Neuronal stem cell (in vitro differentiated cells): ENCODE data around the gene SCT.

Experiments
- DNase-seq: peaks from one replicate; pipeline ENCODE4 v3.0.0-alpha.2; 2013; ENCODE audit warnings: low spot score
- H2AFZ ChIP-seq: one replicate; pipeline ENCODE4 v1.6.1; 2013; ENCODE audit warnings: mild to moderate bottlenecking, low read length, inconsistent platforms
- H2AK5ac ChIP-seq: 2 replicates; pipeline ENCODE4 v1.6.1; 2013; ENCODE audit warnings: low read depth, mild to moderate bottlenecking, inconsistent platforms, low read length, moderate library complexity, mixed read lengths
- H2BK120ac ChIP-seq: 2 replicates; pipeline ENCODE4 v1.6.1; 2013; ENCODE audit warnings: low read depth, mild to moderate bottlenecking, inconsistent platforms, low read length, moderate library complexity, mixed read lengths
- H2BK12ac ChIP-seq: one replicate; pipeline ENCODE4 v1.6.1; 2013; ENCODE audit warnings: low read length, inconsistent platforms
- H2BK15ac ChIP-seq: 2 replicates; pipeline ENCODE4 v1.6.1; 2013; ENCODE audit warnings: mild to moderate bottlenecking, low read length, inconsistent platforms, mixed read lengths
- H2BK5ac ChIP-seq: one replicate; pipeline ENCODE4 v1.6.1; 2013; ENCODE audit warnings: inconsistent platforms, mild to moderate bottlenecking, low read length, moderate library complexity
- H3K14ac ChIP-seq: one replicate; pipeline ENCODE4 v1.6.1; 2013; ENCODE audit warnings: low read length, inconsistent platforms
- H3K18ac ChIP-seq: 2 replicates; pipeline ENCODE4 v1.6.1; 2013; ENCODE audit warnings: low read length, inconsistent platforms
- H3K23ac ChIP-seq: 2 replicates; pipeline ENCODE4 v1.6.1; 2013; ENCODE audit warnings: low read depth, mild to moderate bottlenecking, mixed read lengths, low read length, inconsistent platforms; ENCODE audit not compliant: poor library complexity
- H3K27ac ChIP-seq: replicated peaks from 3 replicates; pipeline ENCODE4 v1.5.1; 2013; ENCODE audit warnings: low read length, inconsistent platforms
- H3K27me3 ChIP-seq, 3 experiments: 2 replicates each; pipeline ENCODE4 v1.6.1; 2013; ENCODE audit warnings: low read length in 3 of 3, mild to moderate bottlenecking in 2 of 3, inconsistent platforms in 1 of 3, low read depth in 1 of 3, mixed read lengths in 1 of 3, moderate library complexity in 1 of 3; ENCODE audit not compliant: control insufficient read depth in 3 of 3, insufficient read depth in 3 of 3
- H3K36me3 ChIP-seq, 2 donors: replicated peaks in 1 of 2; 2 replicates each; pipeline ENCODE4 v1.6.1; 2013; ENCODE audit warnings: low read length in 2 of 2; ENCODE audit not compliant: control insufficient read depth in 2 of 2, insufficient read depth in 2 of 2
- H3K4ac ChIP-seq: 2 replicates; pipeline ENCODE4 v1.6.1; 2013; ENCODE audit warnings: inconsistent platforms, mild to moderate bottlenecking, low read length, moderate library complexity
- H3K4me1 ChIP-seq, 2 donors: 1 replicate in 1 of 2; 2 replicates in 1 of 2; pipeline ENCODE4 v1.6.1; 2013; ENCODE audit warnings: low read length in 2 of 2, low read depth in 1 of 2; ENCODE audit not compliant: control insufficient read depth in 2 of 2, insufficient read depth in 1 of 2
- H3K4me2 ChIP-seq: one replicate; pipeline ENCODE4 v1.6.1; 2013; ENCODE audit warnings: mild to moderate bottlenecking, low read length, inconsistent platforms; ENCODE audit not compliant: insufficient read depth, poor library complexity, severe bottlenecking
- H3K4me3 ChIP-seq, 2 donors: 2 replicates each; pipeline ENCODE4 v1.5.1; 2013; ENCODE audit warnings: low read length in 2 of 2, mild to moderate bottlenecking in 2 of 2, inconsistent platforms in 1 of 2, moderate library complexity in 1 of 2
- H3K79me1 ChIP-seq: one replicate; pipeline ENCODE4 v1.6.1; 2013; ENCODE audit warnings: low read depth, mild to moderate bottlenecking, inconsistent platforms, low read length, moderate library complexity
- H3K9ac ChIP-seq: one replicate; pipeline ENCODE4 v1.6.1; 2013; ENCODE audit warnings: mild to moderate bottlenecking, low read depth, low read length, inconsistent platforms; ENCODE audit not compliant: poor library complexity
- H3K9me3 ChIP-seq, 2 donors: replicated peaks in 1 of 2; 2 replicates each; pipeline versions ENCODE3 to v1.6.1; 2013; ENCODE audit warnings: low read length in 2 of 2, mild to moderate bottlenecking in 2 of 2, inconsistent platforms in 1 of 2, low read depth in 1 of 2, mixed read lengths in 1 of 2, moderate library complexity in 1 of 2; ENCODE audit not compliant: control insufficient read depth in 2 of 2, insufficient read depth in 1 of 2
- H4K8ac ChIP-seq: one replicate; pipeline ENCODE4 v1.6.1; 2013; ENCODE audit warnings: low read depth, mild to moderate bottlenecking, inconsistent platforms, low read length, moderate library complexity
- H4K91ac ChIP-seq: one replicate; pipeline ENCODE4 v1.6.1; 2013; ENCODE audit warnings: low read length, low read depth, mild to moderate bottlenecking, inconsistent platforms; ENCODE audit not compliant: poor library complexity
- WGBS, 2 donors: extraction: QIAGEN DNeasy Blood & Tissue Kit; methylation state at CpG; one replicate each; pipeline ENCODE4 v1.1.7; 2013; ENCODE audit warnings: missing lambda C conversion rate in 2 of 2, mixed read lengths in 1 of 2; ENCODE audit not compliant: insufficient read length in 2 of 2, insufficient replicate concordance in 1 of 2; ENCODE audit errors: extremely low coverage in 2 of 2; 5-methylcytosine and 5-hydroxymethylcytosine counted together

SCT gene

GRCh38 chr11:665062-665703 lies 38.2 kb upstream of the SCT start:
- no peak for DNase-seq
- Histone ChIP-seq H3K23ac (no peak overlapping the region), H2BK15ac (no peak overlapping the region)

DNA sequence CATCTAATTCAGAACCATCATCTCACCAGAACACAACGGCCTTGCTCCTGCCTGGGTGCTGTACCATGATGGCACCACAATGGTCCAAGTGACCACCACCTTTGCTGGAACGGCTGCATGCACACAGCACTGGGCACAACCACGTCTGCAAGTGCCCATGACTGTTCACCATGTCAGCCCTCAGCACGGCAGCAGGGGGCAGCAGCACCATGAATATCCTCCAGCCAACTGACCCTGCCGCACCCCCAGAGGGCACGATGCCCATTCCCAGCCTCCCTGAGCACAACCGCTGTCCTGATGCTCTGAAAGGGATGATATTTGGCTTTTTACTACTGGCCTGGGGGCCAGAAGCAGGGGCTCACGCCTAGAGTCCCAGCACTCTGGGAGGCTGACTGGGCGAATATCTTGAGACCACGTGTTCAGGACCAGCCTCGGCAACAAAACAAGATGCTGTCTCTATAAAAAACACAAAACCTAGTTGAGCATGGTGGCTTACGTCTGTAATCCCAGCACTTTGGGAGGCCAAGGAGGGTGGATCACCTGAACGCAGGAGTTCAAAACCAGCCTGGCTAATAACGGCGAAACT lies 35.8 kb upstream of the SCT start:
- H4K8ac ChIP-seq = no peak overlapping the region
- H3K4me2 ChIP-seq = no peak overlapping the region
- H2AK5ac ChIP-seq = peak overlapping the region; percentile 40
- H3K4ac ChIP-seq = no peak overlapping the region
- no CpG with 5 or more reads among the region's 15 CpGs for WGBS, 2 donors
- H3K23ac ChIP-seq = peak overlapping the region; percentile 45
- no peak overlapping the region for H2BK15ac ChIP-seq
- no peak overlapping the region for H2BK120ac ChIP-seq
- peaks cover 4% of the 10 kb centered on the region for H3K79me1 ChIP-seq
- H2AFZ ChIP-seq = no peak overlapping the region
- H3K27ac ChIP-seq = no peak overlapping the region
- peak overlapping the region; percentile 82 for H2BK12ac ChIP-seq
- no peak overlapping the region for H4K91ac ChIP-seq
- H3K9ac ChIP-seq = no peak overlapping the region
- H3K9me3 ChIP-seq = peaks cover 2 to 5% of the 10 kb centered on the region in 2 donors
- peaks cover 16 to 73% of the 10 kb centered on the region in 2 donors for H3K36me3 ChIP-seq
- no peak overlapping the region for H3K4me3 ChIP-seq
- no peak overlapping the region for H2BK5ac ChIP-seq
- H3K27me3 ChIP-seq = no peaks in the 10 kb centered on the region
- no peak for DNase-seq
- H3K14ac ChIP-seq = no peak overlapping the region
- H3K4me1 ChIP-seq = no peaks in the 10 kb centered on the region
- no peak overlapping the region for H3K18ac ChIP-seq

More at GRCh38 chr11:665062-665703, 38.2 kb upstream of the SCT start:
- H3K36me3 ChIP-seq = peaks cover 15 to 67% of the 10 kb centered on the region in 2 donors
- H2AFZ ChIP-seq = no peak overlapping the region
- H3K9ac ChIP-seq = no peak overlapping the region
- no peak overlapping the region for H2AK5ac ChIP-seq
- peaks cover 2% of the 10 kb centered on the region for H3K79me1 ChIP-seq
- H2BK12ac ChIP-seq = no peak overlapping the region
- H4K91ac ChIP-seq = no peak overlapping the region
- H4K8ac ChIP-seq = no peak overlapping the region
- no peaks in the 10 kb centered on the region for H3K4me1 ChIP-seq
- no peak overlapping the region for H3K4ac ChIP-seq
- no peak overlapping the region for H3K27ac ChIP-seq
- no peak overlapping the region for H3K4me2 ChIP-seq
- H3K27me3 ChIP-seq = no peaks in the 10 kb centered on the region
- H2BK120ac ChIP-seq = no peak overlapping the region
- no peak overlapping the region for H3K14ac ChIP-seq
- H3K4me3 ChIP-seq = no peak overlapping the region
- H3K9me3 ChIP-seq = peaks cover 2 to 5% of the 10 kb centered on the region in 2 donors
- H3K18ac ChIP-seq = no peak overlapping the region
- no CpG with 5 or more reads among the region's 15 CpGs for WGBS, 2 donors
- no peak overlapping the region for H2BK5ac ChIP-seq

GRCh38 chr11:660681-661444 lies 33.9 kb upstream of the SCT start:
- H3K4me1 ChIP-seq = no peaks in the 10 kb centered on the region
- H3K79me1 ChIP-seq = peaks cover 6% of the 10 kb centered on the region
- no peak overlapping the region for H3K9ac ChIP-seq
- no peak overlapping the region for H2BK12ac ChIP-seq
- no peak overlapping the region for H2AK5ac ChIP-seq
- H3K14ac ChIP-seq = no peak overlapping the region
- WGBS, 2 donors = no CpG with 5 or more reads among the region's 19 CpGs
- no peak overlapping the region for H3K4me2 ChIP-seq
- no peak overlapping the region for H4K91ac ChIP-seq
- no peak overlapping the region for H2BK5ac ChIP-seq
- no peak overlapping the region for H3K18ac ChIP-seq
- H3K23ac ChIP-seq = no peak overlapping the region
- peaks cover 2 to 5% of the 10 kb centered on the region in 2 donors for H3K9me3 ChIP-seq
- no peak overlapping the region for H2BK120ac ChIP-seq
- no peak overlapping the region for H3K4me3 ChIP-seq
- no peaks in the 10 kb centered on the region for H3K27me3 ChIP-seq
- H2BK15ac ChIP-seq = no peak overlapping the region
- no peak overlapping the region for H2AFZ ChIP-seq
- H3K27ac ChIP-seq = no peak overlapping the region
- H3K36me3 ChIP-seq = peaks cover 18 to 74% of the 10 kb centered on the region in 2 donors
- DNase-seq = no peak
- no peak overlapping the region for H3K4ac ChIP-seq
- no peak overlapping the region for H4K8ac ChIP-seq

DNA sequence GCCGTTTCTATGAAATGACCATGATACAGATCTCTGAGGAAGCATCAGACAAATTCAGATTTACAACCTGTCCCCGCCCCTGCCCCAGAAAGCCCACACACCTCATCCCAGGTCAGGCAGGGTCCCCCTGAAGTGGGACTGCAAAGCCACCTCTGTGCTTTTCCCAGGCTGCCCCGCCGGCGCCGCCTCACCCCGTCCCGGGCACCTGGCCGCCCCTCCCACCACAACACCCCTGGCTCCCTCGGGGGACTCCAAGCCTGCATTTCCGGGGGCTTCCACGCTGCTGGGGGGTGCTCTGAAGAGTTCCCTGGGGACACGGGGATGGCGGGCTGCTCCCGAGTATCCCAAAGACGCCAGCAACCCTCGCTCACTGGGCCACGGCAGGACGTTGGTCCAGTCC lies 33.3 kb upstream of the SCT start:
- H4K8ac ChIP-seq = no peak overlapping the region
- no peak overlapping the region for H3K27ac ChIP-seq
- H3K79me1 ChIP-seq = peaks cover 6% of the 10 kb centered on the region
- H3K18ac ChIP-seq = no peak overlapping the region
- no peaks in the 10 kb centered on the region for H3K27me3 ChIP-seq
- H3K23ac ChIP-seq = no peak overlapping the region
- no peak overlapping the region for H2BK120ac ChIP-seq
- H3K4me3 ChIP-seq = no peak overlapping the region
- H3K4me1 ChIP-seq = no peaks in the 10 kb centered on the region
- no CpG with 5 or more reads among the region's 19 CpGs for WGBS, 2 donors
- no peak overlapping the region for H2BK12ac ChIP-seq
- no peak overlapping the region for H4K91ac ChIP-seq
- no peak for DNase-seq
- H3K4ac ChIP-seq = no peak overlapping the region
- H3K9me3 ChIP-seq = peaks cover 0 to 3% of the 10 kb centered on the region in 2 donors
- no peak overlapping the region for H3K14ac ChIP-seq
- H2BK15ac ChIP-seq = no peak overlapping the region
- no peak overlapping the region for H3K9ac ChIP-seq
- H2AK5ac ChIP-seq = no peak overlapping the region
- H3K36me3 ChIP-seq = peaks cover 14 to 69% of the 10 kb centered on the region in 2 donors
- no peak overlapping the region for H3K4me2 ChIP-seq
- H2BK5ac ChIP-seq = no peak overlapping the region
- no peak overlapping the region for H2AFZ ChIP-seq
